Duodenal mucosa (tissue), 2 donors: Measurements from ENCODE around the gene ALK.
A peak's percentile ranks its signal among the peaks of the same experiment; 100 is the strongest.

ENCODE experiments used
- H3K27ac ChIP-seq: one replicate; pipeline ENCODE4 v1.7.0; 2013; ENCODE audit warnings: low read depth, low read length
- H3K27me3 ChIP-seq, 2 donors: one replicate each; pipeline ENCODE4 v1.7.0; 2013; ENCODE audit warnings: low read length in 2 of 2, control low read depth in 1 of 2; ENCODE audit not compliant: insufficient read depth in 2 of 2, control insufficient read depth in 1 of 2
- H3K36me3 ChIP-seq, 2 donors: one replicate each; pipeline ENCODE4 v1.7.0; 2013; ENCODE audit warnings: low read length in 2 of 2, control low read depth in 1 of 2; ENCODE audit not compliant: insufficient read depth in 2 of 2, control insufficient read depth in 1 of 2
- H3K4me1 ChIP-seq, 2 donors: one replicate each; pipeline ENCODE4 v1.7.0; 2013; ENCODE audit warnings: low read length in 2 of 2, control low read depth in 1 of 2; ENCODE audit not compliant: insufficient read depth in 2 of 2, control insufficient read depth in 1 of 2
- H3K4me3 ChIP-seq, 2 donors: one replicate each; pipeline ENCODE4 v1.7.0; 2013; ENCODE audit warnings: low read length in 2 of 2, low read depth in 1 of 2
- H3K9ac ChIP-seq, 2 donors: one replicate each; pipeline ENCODE4 v1.7.0; 2013; ENCODE audit warnings: low read length in 2 of 2, low read depth in 1 of 2
- H3K9me3 ChIP-seq, 2 donors: one replicate each; pipeline ENCODE4 v1.7.0; 2013; ENCODE audit warnings: low read length in 2 of 2, control low read depth in 1 of 2; ENCODE audit not compliant: control insufficient read depth in 1 of 2

ALK gene

GRCh38 chr2:29559578-29559977 lies 361.8 kb downstream of the ALK start:
- Histone ChIP-seq H3K9ac (no peak overlapping the region), H3K27ac (no peak overlapping the region), H3K4me3 (no peak overlapping the region), H3K4me1 (no peaks in the 10 kb centered on the region), H3K36me3 (no peaks in the 10 kb centered on the region), H3K27me3 (no peaks in the 10 kb centered on the region), H3K9me3 (no peaks in the 10 kb centered on the region)

GRCh38 chr2:29558097-29558496 lies 363.3 kb downstream of the ALK start:
- no peaks in the 10 kb centered on the region for H3K36me3 ChIP-seq
- no peak overlapping the region for H3K27ac ChIP-seq

GRCh38 chr2:29557268-29557667 lies 364.1 kb downstream of the ALK start:
- Histone ChIP-seq H3K9ac (no peak overlapping the region), H3K4me1 (no peaks in the 10 kb centered on the region), H3K4me3 (no peak overlapping the region), H3K27me3 (peaks cover 0 to 2% of the 10 kb centered on the region in 2 donors), H3K9me3 (no peaks in the 10 kb centered on the region), H3K27ac (no peak overlapping the region), H3K36me3 (no peaks in the 10 kb centered on the region)

More at GRCh38 chr2:29558097-29558496, 363.3 kb downstream of the ALK start:
- H3K9me3 ChIP-seq = no peaks in the 10 kb centered on the region
- no peak overlapping the region for H3K4me3 ChIP-seq
- H3K27me3 ChIP-seq = peaks cover 0 to under 1% of the 10 kb centered on the region in 2 donors
- H3K9ac ChIP-seq = no peak overlapping the region
- no peaks in the 10 kb centered on the region for H3K4me1 ChIP-seq

- Histone ChIP-seq H3K27me3 (peaks cover 0 to 2% of the 10 kb centered on the region in 2 donors), H3K36me3 (no peaks in the 10 kb centered on the region), H3K4me3 (no peak overlapping the region), H3K9ac (no peak overlapping the region), H3K4me1 (no peaks in the 10 kb centered on the region), H3K9me3 (no peaks in the 10 kb centered on the region), H3K27ac (no peak overlapping the region)
These were observed 372.4 kb downstream of the ALK start for GRCh38 chr2:29549069-29549380.

- Histone ChIP-seq H3K9ac (no peak overlapping the region), H3K4me1 (no peaks in the 10 kb centered on the region), H3K4me3 (no peak overlapping the region), H3K27me3 (no peaks in the 10 kb centered on the region), H3K9me3 (no peaks in the 10 kb centered on the region), H3K36me3 (no peaks in the 10 kb centered on the region), H3K27ac (no peak overlapping the region)
These were observed 376.5 kb downstream of the ALK start for GRCh38 chr2:29544917-29545316.

- H3K36me3 ChIP-seq = no peaks in the 10 kb centered on the region
- H3K9me3 ChIP-seq = no peaks in the 10 kb centered on the region
- H3K27me3 ChIP-seq = no peaks in the 10 kb centered on the region
- H3K27ac ChIP-seq = no peak overlapping the region
- H3K4me3 ChIP-seq = no peak overlapping the region
- no peak overlapping the region for H3K9ac ChIP-seq
- H3K4me1 ChIP-seq = no peaks in the 10 kb centered on the region
These were observed 377.4 kb downstream of the ALK start for GRCh38 chr2:29544031-29544430.

GRCh38 chr2:29535188-29535587 lies 386.2 kb downstream of the ALK start:
- no peak overlapping the region for H3K9ac ChIP-seq
- no peak overlapping the region for H3K4me3 ChIP-seq
- H3K4me1 ChIP-seq = no peaks in the 10 kb centered on the region
- H3K27ac ChIP-seq = no peak overlapping the region
- no peaks in the 10 kb centered on the region for H3K36me3 ChIP-seq
- no peaks in the 10 kb centered on the region for H3K9me3 ChIP-seq
- no peaks in the 10 kb centered on the region for H3K27me3 ChIP-seq

GRCh38 chr2:29532436-29532835 lies 388.9 kb downstream of the ALK start:
- Histone ChIP-seq H3K27me3 (no peaks in the 10 kb centered on the region), H3K36me3 (no peaks in the 10 kb centered on the region), H3K4me1 (peaks cover 3% of the 10 kb centered on the region in 2 donors), H3K4me3 (no peak overlapping the region), H3K9me3 (no peaks in the 10 kb centered on the region), H3K9ac (no peak overlapping the region), H3K27ac (no peak overlapping the region)

- Histone ChIP-seq H3K27ac (no peak overlapping the region), H3K4me3 (no peak overlapping the region), H3K9me3 (no peaks in the 10 kb centered on the region), H3K4me1 (peaks cover 3% of the 10 kb centered on the region in 2 donors), H3K36me3 (no peaks in the 10 kb centered on the region), H3K27me3 (no peaks in the 10 kb centered on the region), H3K9ac (no peak overlapping the region)
These were observed 389.8 kb downstream of the ALK start for GRCh38 chr2:29531626-29532025.

GRCh38 chr2:29530281-29530680 lies 391.1 kb downstream of the ALK start:
- Histone ChIP-seq H3K9ac (no peak overlapping the region), H3K4me3 (no peak overlapping the region), H3K27me3 (no peaks in the 10 kb centered on the region), H3K9me3 (no peaks in the 10 kb centered on the region), H3K27ac (no peak overlapping the region), H3K4me1 (peaks cover 3% of the 10 kb centered on the region in 2 donors), H3K36me3 (no peaks in the 10 kb centered on the region)

GRCh38 chr2:29528891-29529520 lies 392.4 kb downstream of the ALK start:
- Histone ChIP-seq H3K9ac (peak overlapping the region in 1 of 2 donors; percentile 13), H3K9me3 (no peaks in the 10 kb centered on the region), H3K27ac (no peak overlapping the region), H3K4me1 (peaks cover 3% of the 10 kb centered on the region in 2 donors), H3K27me3 (no peaks in the 10 kb centered on the region), H3K4me3 (no peak overlapping the region), H3K36me3 (no peaks in the 10 kb centered on the region)
